T follicular helper cell (primary cell): ENCODE measurements around the gene PRR35.
A peak's percentile ranks its signal among the peaks of the same experiment; 100 is the strongest.

Experiments used
- DNase-seq: peaks from one replicate; pipeline ENCODE4 v3.0.0-alpha.2; 2020; ENCODE audit warnings: low read depth
- total RNA-seq, 2 experiments: gene quantifications; one replicate each; lab custom pipeline; 2026; lab: John Stamatoyannopoulos, UW

Gene PRR35
- 0.06 to 0.09 reads per million in 2 experiments for total RNA-seq

GRCh38 chr16:560204-560700, at the start of gene PRR35:
TSS of gene PRR35 (plus strand) at chr16:560394. CDS start at chr16:563295, 2,901 bp downstream.
- no peak for DNase-seq

GRCh38 chr16:512802-513201, 47.4 kb upstream of the PRR35 start:
- DNase-seq = no peak

GRCh38 chr16:513950-514349, 46.2 kb upstream of the PRR35 start:
- DNase-seq = no peak

- DNase-seq = no peak
These were observed 44.8 kb upstream of the PRR35 start for GRCh38 chr16:515175-515938.

GRCh38 chr16:515939-516226, 44.3 kb upstream of the PRR35 start:
- DNase-seq = no peak

GRCh38 chr16:516301-516700, 43.9 kb upstream of the PRR35 start:
- no peak for DNase-seq

- no peak for DNase-seq
These were observed 41.3 kb upstream of the PRR35 start for GRCh38 chr16:518858-519257.

GRCh38 chr16:519425-519824, 40.8 kb upstream of the PRR35 start:
- no peak for DNase-seq

- DNase-seq = no peak
These were observed 40.1 kb upstream of the PRR35 start for GRCh38 chr16:519841-520687.

GRCh38 chr16:520847-521246, 39.3 kb upstream of the PRR35 start:
- no peak for DNase-seq

- DNase-seq = no peak
These were observed 38.6 kb upstream of the PRR35 start for GRCh38 chr16:521381-522210.

GRCh38 chr16:522320-523096, 37.7 kb upstream of the PRR35 start:
- DNase-seq = no peak

- no peak for DNase-seq
These were observed 37.0 kb upstream of the PRR35 start for GRCh38 chr16:523097-523741.

GRCh38 chr16:524274-525040, 35.7 kb upstream of the PRR35 start:
- no peak for DNase-seq

GRCh38 chr16:525123-525519, 35.1 kb upstream of the PRR35 start:
- DNase-seq = no peak

- no peak for DNase-seq
These were observed 34.5 kb upstream of the PRR35 start for GRCh38 chr16:525520-526180.

GRCh38 chr16:526181-527014, 33.8 kb upstream of the PRR35 start:
- DNase-seq = no peak

GRCh38 chr16:527015-527903, 32.9 kb upstream of the PRR35 start, which contains the start of gene CAPN15:
TSS of gene CAPN15 (plus strand) at chr16:527712. CDS start at chr16:546839, 19,127 bp downstream.
- peak; percentile 72 for DNase-seq
